MM.1S (cell line): ENCODE data around the gene PIGR.
A peak's percentile ranks its signal among the peaks of the same experiment; 100 is the strongest.

Experiments
- DNase-seq: peaks from one replicate; pipeline ENCODE4 v3.0.0-alpha.2; 2015
- H2AFZ ChIP-seq: fragments of 300-600 bp; sonication (generic); 2 replicates; pipeline ENCODE4 v1.6.0; 2016; ENCODE audit warnings: antibody characterized with exemption, low read length
- H3F3A ChIP-seq: fragments of 300-600 bp; sonication (generic); 2 replicates; pipeline ENCODE4 v1.6.1; 2016; ENCODE audit warnings: mild to moderate bottlenecking, antibody characterized with exemption, low read length, moderate library complexity, mixed read lengths; ENCODE audit not compliant: insufficient read depth
- H3K27ac ChIP-seq: fragments of 300-600 bp; sonication (generic); 2 replicates; pipeline ENCODE4 v1.5.1; 2016; ENCODE audit warnings: mild to moderate bottlenecking, low read length
- H3K27me3 ChIP-seq: fragments of 300-600 bp; sonication (generic); replicated peaks from 2 replicates; pipeline ENCODE4 v1.6.0; 2016; ENCODE audit warnings: low read length; ENCODE audit not compliant: insufficient read depth
- H3K36me3 ChIP-seq: fragments of 300-600 bp; sonication (generic); replicated peaks from 2 replicates; pipeline ENCODE4 v1.6.1; 2016; ENCODE audit warnings: mild to moderate bottlenecking, low read length, mixed read lengths; ENCODE audit not compliant: insufficient read depth
- H3K4me1 ChIP-seq: fragments of 300-600 bp; sonication (generic); 2 replicates; pipeline ENCODE4 v1.6.1; 2016; ENCODE audit warnings: low read length, mixed read lengths
- H3K4me2 ChIP-seq: fragments of 300-600 bp; sonication (generic); 2 replicates; pipeline ENCODE4 v1.6.0; 2016; ENCODE audit warnings: low read depth, low read length
- H3K4me3 ChIP-seq: fragments of 300-600 bp; sonication (generic); 2 replicates; pipeline ENCODE4 v1.5.1; 2016; ENCODE audit warnings: low read length, mixed read lengths
- H3K79me2 ChIP-seq: fragments of 300-600 bp; sonication (generic); 2 replicates; pipeline ENCODE4 v1.6.1; 2016; ENCODE audit warnings: mixed run types, low read length, mixed read lengths
- H3K9ac ChIP-seq: fragments of 300-600 bp; sonication (generic); 2 replicates; pipeline ENCODE4 v1.6.1; 2016; ENCODE audit warnings: low read length, mixed read lengths
- H3K9me2 ChIP-seq: fragments of 300-600 bp; sonication (generic); replicated peaks from 2 replicates; pipeline ENCODE4 v1.6.1; 2016; ENCODE audit warnings: mild to moderate bottlenecking, low read length, mixed read lengths; ENCODE audit not compliant: insufficient read depth
- H3K9me3 ChIP-seq: fragments of 300-600 bp; sonication (generic); replicated peaks from 2 replicates; pipeline ENCODE4 v1.6.1; 2016; ENCODE audit warnings: mild to moderate bottlenecking, low read length, mixed read lengths; ENCODE audit not compliant: insufficient read depth
- H4K20me1 ChIP-seq: fragments of 300-600 bp; sonication (generic); 2 replicates; pipeline ENCODE4 v1.6.1; 2016; ENCODE audit warnings: mild to moderate bottlenecking, low read length, moderate library complexity, mixed read lengths; ENCODE audit not compliant: insufficient read depth
- CTCF ChIP-seq: fragments of 300-600 bp; sonication (generic); IDR thresholded peaks from 2 replicates; pipeline ENCODE4 v1.5.1; 2016; ENCODE audit warnings: antibody characterized with exemption, low read length, mixed read lengths
- EZH2 ChIP-seq: fragments of 300-600 bp; sonication (generic); optimal IDR thresholded peaks from 2 replicates; pipeline ENCODE3; 2017; ENCODE audit warnings: low read depth, mild to moderate bottlenecking, antibody characterized with exemption, low read length, mixed read lengths
- EZH2phosphoT487 ChIP-seq: fragments of 300-600 bp; sonication (generic); IDR thresholded peaks from 2 replicates; pipeline ENCODE4 v1.6.1; 2018; ENCODE audit warnings: antibody characterized with exemption, low read length

PIGR gene

GRCh38 chr1:206933333-206933945 lies 12.8 kb downstream of the PIGR start:
- Histone ChIP-seq H3K9me2 (no peaks in the 10 kb centered on the region), H3K27me3 (no peaks in the 10 kb centered on the region), H3K9ac (no peak overlapping the region), H3K27ac (no peak overlapping the region), H3K4me2 (no peak overlapping the region), H3K36me3 (no peaks in the 10 kb centered on the region), H3K4me1 (peaks cover 16% of the 10 kb centered on the region), H2AFZ (no peak overlapping the region), H3K4me3 (no peak overlapping the region), H3K9me3 (no peaks in the 10 kb centered on the region), H3F3A (no peaks in the 10 kb centered on the region), H4K20me1 (no peaks in the 10 kb centered on the region), H3K79me2 (no peaks in the 10 kb centered on the region)
- peak; percentile 89 for DNase-seq
- TF ChIP-seq EZH2 (no peak), CTCF (peak; percentile 99), EZH2phosphoT487 (no peak)

GRCh38 chr1:206932177-206932576 lies 14.1 kb downstream of the PIGR start:
- H3K27me3 ChIP-seq = no peaks in the 10 kb centered on the region
- peaks cover 16% of the 10 kb centered on the region for H3K4me1 ChIP-seq
- no peaks in the 10 kb centered on the region for H3K9me2 ChIP-seq
- H3K36me3 ChIP-seq = no peaks in the 10 kb centered on the region
- H3F3A ChIP-seq = no peaks in the 10 kb centered on the region
- no peak for DNase-seq
- H3K9ac ChIP-seq = no peak overlapping the region
- H3K4me3 ChIP-seq = no peak overlapping the region
- no peaks in the 10 kb centered on the region for H4K20me1 ChIP-seq
- no peaks in the 10 kb centered on the region for H3K79me2 ChIP-seq
- no peak overlapping the region for H2AFZ ChIP-seq
- H3K4me2 ChIP-seq = no peak overlapping the region
- no peak overlapping the region for H3K27ac ChIP-seq
- TF ChIP-seq EZH2 = no peak
- TF ChIP-seq CTCF = no peak
- no peak for TF ChIP-seq EZH2phosphoT487
- no peaks in the 10 kb centered on the region for H3K9me3 ChIP-seq

GRCh38 chr1:206931709-206932108 lies 14.6 kb downstream of the PIGR start:
- Histone ChIP-seq H3K27me3 (no peaks in the 10 kb centered on the region), H3K9ac (no peak overlapping the region), H3K79me2 (no peaks in the 10 kb centered on the region), H3K4me1 (peaks cover 16% of the 10 kb centered on the region), H3K9me2 (no peaks in the 10 kb centered on the region), H3K4me2 (no peak overlapping the region), H2AFZ (no peak overlapping the region), H3K9me3 (no peaks in the 10 kb centered on the region), H4K20me1 (no peaks in the 10 kb centered on the region), H3K27ac (no peak overlapping the region), H3K4me3 (no peak overlapping the region), H3K36me3 (no peaks in the 10 kb centered on the region), H3F3A (no peaks in the 10 kb centered on the region)
- TF ChIP-seq CTCF = peak; percentile 25
- no peak for TF ChIP-seq EZH2phosphoT487
- TF ChIP-seq EZH2 = no peak
- no peak for DNase-seq
